Stomach (tissue), 19 donors: ENCODE results near the gene IBTK. TPM values are rescaled to one million over a fixed set of nuclear protein-coding genes. Genes with fewer than 3 reads are reported as not detected.
A peak's percentile ranks its signal among the peaks of the same experiment; 100 is the strongest.
"Not testable (repeated sequence)": the region's sequence is repeated elsewhere in the genome, so short reads cannot be mapped to it uniquely, and the experiment has no call there.

ENCODE experiments used
- DNase-seq, 2 donors: peaks; one replicate each; pipeline versions ENCODE4 v3.0.0 to v3.0.0-alpha.2; 2013 to 2019
- H3K27ac ChIP-seq, 5 donors: fragments of 200-600 bp in 4 of 5; sonication (generic) in 4 of 5; one replicate each; pipeline ENCODE4 v1.5.1; 2013 to 2019; ENCODE audit warnings: mild to moderate bottlenecking in 1 of 5, moderate library complexity in 1 of 5
- H3K27me3 ChIP-seq, 3 donors: fragments of 200-600 bp; sonication (generic); one replicate each; pipeline ENCODE4 v1.5.1; 2017 to 2019; ENCODE audit warnings: mixed run types in 1 of 3
- H3K36me3 ChIP-seq, 4 donors: fragments of 200-600 bp; sonication (generic); 1 replicate in 3 of 4; 2 replicates in 1 of 4; pipeline ENCODE4 v1.5.1; 2016 to 2019
- H3K4me1 ChIP-seq, 4 donors: fragments of 200-600 bp; sonication (generic); one replicate each; pipeline ENCODE4 v1.5.1; 2016 to 2019
- H3K4me3 ChIP-seq, 4 donors: fragments of 200-600 bp; sonication (generic) in 3 of 4; one replicate each; pipeline ENCODE4 v1.5.1; 2016 to 2019; ENCODE audit warnings: mild to moderate bottlenecking in 1 of 4
- H3K9me3 ChIP-seq, 4 donors: fragments of 200-600 bp; sonication (generic); one replicate each; pipeline ENCODE4 v1.5.1; 2016 to 2019
- CTCF ChIP-seq, 7 experiments: fragments of 450-650 bp in 4 of 7; fragments of 200-600 bp in 3 of 7; sonication (generic) in 3 of 7; IDR thresholded peaks; one replicate each; pipeline ENCODE4 v1.5.1; 2016 to 2019; ENCODE audit warnings: antibody characterized with exemption in 7 of 7, control low read depth in 2 of 7, mild to moderate bottlenecking in 1 of 7
- EP300 ChIP-seq: sonication (generic); formaldehyde crosslinking; IDR thresholded peaks from one replicate; pipeline ENCODE4 v1.6.1; 2017; ENCODE audit warnings: antibody characterized with exemption
- POLR2A ChIP-seq, 4 donors: fragments of 450-650 bp; IDR thresholded peaks; one replicate each; pipeline ENCODE4 v1.6.1; 2016; ENCODE audit warnings: antibody characterized with exemption in 4 of 4, control low read depth in 2 of 4, mild to moderate bottlenecking in 1 of 4, moderate library complexity in 1 of 4
- POLR2AphosphoS5 ChIP-seq, 3 donors: sonication (generic); formaldehyde crosslinking; IDR thresholded peaks; one replicate each; pipeline ENCODE4 v1.6.1; 2016; ENCODE audit warnings: antibody characterized with exemption in 3 of 3
- WGBS, 5 donors: extraction: QIAGEN DNeasy Blood & Tissue Kit in 3 of 5; methylation state at CpG; one replicate each; pipeline versions ENCODE4 v1.1.5 to v1.1.7; 2013 to 2018; 5-methylcytosine and 5-hydroxymethylcytosine counted together
- intact Hi-C: fragments of 100-400 bp; cut with DNase I; formaldehyde crosslinking; loops from one replicate; pipeline ENCODE4 v1.15.1; 2023; ENCODE audit warnings: low total_unique reads
- long read RNA-seq, 10 donors: transcript quantifications; one replicate each; lab custom pipeline, GENCODE V29; 2026
- polyA plus RNA-seq, 3 donors: library from polyadenylated mRNA; stranded (reverse); fragments of 200-250 nt; gene quantifications; one replicate each; pipeline ENCODE4 v1.2.3, GENCODE V29; 2013
- total RNA-seq, 5 donors: library from RNA; depleted of rRNA; stranded (reverse); fragments of >200 nt; gene quantifications; one replicate each; pipeline versions ENCODE4 v1.1.0 to v1.2.3, GENCODE V29; 2014 to 2016
- donor health status: healthy with polysubstance abuse.
- donor health status: Bipolar disorder and iron deficiency.
- donor health status: healthy.

Gene IBTK
- total RNA-seq (10 to 100 TPM; 19.7 to 93.4 (median 37.3) TPM), polyA plus RNA-seq (10 to 100 TPM; 15.9 to 30.9 (median 16.1) TPM)
- long read RNA-seq, donor 1, result 0 reads
- long read RNA-seq, donor 2, partial matches to known transcripts, result 5 of 5 reads
- long read RNA-seq, donor 2, other reads (novel, unspliced or antisense), result 0 of 5 reads
- long read RNA-seq, donor 3, result 0 reads
- long read RNA-seq, donor 4, result 0 reads
- long read RNA-seq, donor 5, partial matches to known transcripts, result 6 of 6 reads
- long read RNA-seq, donor 5, other reads (novel, unspliced or antisense), result 0 of 6 reads
- long read RNA-seq, donor 6, partial matches to known transcripts, result 21 of 21 reads
- long read RNA-seq, donor 6, other reads (novel, unspliced or antisense), result 0 of 21 reads
- long read RNA-seq, donor 7, result 0 reads
- long read RNA-seq, donor 8, partial matches to known transcripts, result 5 of 5 reads
- long read RNA-seq, donor 8, other reads (novel, unspliced or antisense), result 0 of 5 reads
- long read RNA-seq, donor 9, result 0 reads
- long read RNA-seq, donor 10, result 0 reads

- 0 to 4% (median 1%) methylated on average over 20 to 45 of the region's 45 CpGs for WGBS, 5 donors
- DNase-seq, result peak; percentile 95 to 97
- peak within 1 kb of the TSS; percentile 89 to 98 (median 95) for H3K27ac ChIP-seq
- intact Hi-C loops, result no loop called here
- H3K4me1 ChIP-seq, result peaks cover 0 to 46% (median 29%) of the 10 kb centered on the region in 4 donors
- no peaks in the 10 kb centered on the region for H3K36me3 ChIP-seq
- TF ChIP-seq POLR2A (IDR thresholded peaks at IDR 0.05) (peak in 1 of 4 donors; percentile 42), EP300 (no peak), POLR2AphosphoS5 (IDR thresholded peaks at IDR 0.05) (peak in 2 of 3 donors; percentile 74 to 83), CTCF (IDR thresholded peaks at IDR 0.05) (no peak)
- H3K4me3 ChIP-seq, result peak within 1 kb of the TSS; percentile 76 to 93 (median 80)
- H3K9me3 ChIP-seq, result no peaks in the 10 kb centered on the region
- no peaks in the 10 kb centered on the region for H3K27me3 ChIP-seq
Measured at GRCh38 chr6:82247505-82248272, at the start of gene IBTK. IBTK (minus strand) TSS chr6:82247744; CDS start chr6:82240486, 7,258 bp downstream.

- Histone ChIP-seq H3K27ac (no peak overlapping the region), H3K36me3 (no peaks in the 10 kb centered on the region), H3K4me1 (no peaks in the 10 kb centered on the region), H3K4me3 (no peak overlapping the region), H3K27me3 (peaks cover 0 to 9% (median 0%) of the 10 kb centered on the region in 3 donors), H3K9me3 (no peaks in the 10 kb centered on the region)
- DNase-seq, result no peak
- 55 to 63% (median 59%) methylated on average over 9 to 11 of the region's 11 CpGs for WGBS, 5 donors
- TF ChIP-seq EP300 (no peak), POLR2A (IDR thresholded peaks at IDR 0.05) (no peak), POLR2AphosphoS5 (IDR thresholded peaks at IDR 0.05) (no peak), CTCF (IDR thresholded peaks at IDR 0.05) (no peak)
- intact Hi-C loops, result no loop called here
Measured at GRCh38 chr6:82283771-82284410, 36.3 kb upstream of the IBTK start.

GRCh38 chr6:82281550-82281949 is 34.0 kb upstream of the IBTK start:
- H3K4me3 ChIP-seq, intact Hi-C loops, H3K36me3 ChIP-seq, H3K4me1 ChIP-seq, H3K9me3 ChIP-seq, H3K27ac ChIP-seq, DNase-seq, H3K27me3 ChIP-seq: not testable (repeated sequence)
- 50 to 63% (median 62%) methylated on average over 2 of the region's 2 CpGs for WGBS, 5 donors

- DNase-seq, result no peak
- Histone ChIP-seq H3K36me3 (no peaks in the 10 kb centered on the region), H3K27me3 (no peaks in the 10 kb centered on the region), H3K9me3 (no peaks in the 10 kb centered on the region), H3K4me1 (no peaks in the 10 kb centered on the region), H3K27ac (no peak overlapping the region), H3K4me3 (no peak overlapping the region)
- no peak for TF ChIP-seq EP300
- no peak for TF ChIP-seq POLR2A (IDR thresholded peaks at IDR 0.05)
- no peak for TF ChIP-seq CTCF (IDR thresholded peaks at IDR 0.05)
- no peak for TF ChIP-seq POLR2AphosphoS5 (IDR thresholded peaks at IDR 0.05)
- intact Hi-C loops, result no loop called here
Measured at GRCh38 chr6:82277686-82278085, 30.1 kb upstream of the IBTK start.
